NCI-H2196 treated with DMSO at 0.1 percent for 48 hours (cell line): Measurements from ENCODE around the gene KRTAP1-1.
"Not testable (repeated sequence)": the region's sequence is repeated elsewhere in the genome, so short reads cannot be mapped to it uniquely, and the experiment has no call there.

Experiments used
- DNase-seq: peaks from one replicate; lab custom pipeline; 2025; ENCODE audit not compliant: unreplicated experiment; lab: John Stamatoyannopoulos, UW

KRTAP1-1 gene, protein sequence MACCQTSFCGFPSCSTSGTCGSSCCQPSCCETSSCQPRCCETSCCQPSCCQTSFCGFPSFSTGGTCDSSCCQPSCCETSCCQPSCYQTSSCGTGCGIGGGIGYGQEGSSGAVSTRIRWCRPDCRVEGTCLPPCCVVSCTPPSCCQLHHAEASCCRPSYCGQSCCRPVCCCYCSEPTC

DNA sequence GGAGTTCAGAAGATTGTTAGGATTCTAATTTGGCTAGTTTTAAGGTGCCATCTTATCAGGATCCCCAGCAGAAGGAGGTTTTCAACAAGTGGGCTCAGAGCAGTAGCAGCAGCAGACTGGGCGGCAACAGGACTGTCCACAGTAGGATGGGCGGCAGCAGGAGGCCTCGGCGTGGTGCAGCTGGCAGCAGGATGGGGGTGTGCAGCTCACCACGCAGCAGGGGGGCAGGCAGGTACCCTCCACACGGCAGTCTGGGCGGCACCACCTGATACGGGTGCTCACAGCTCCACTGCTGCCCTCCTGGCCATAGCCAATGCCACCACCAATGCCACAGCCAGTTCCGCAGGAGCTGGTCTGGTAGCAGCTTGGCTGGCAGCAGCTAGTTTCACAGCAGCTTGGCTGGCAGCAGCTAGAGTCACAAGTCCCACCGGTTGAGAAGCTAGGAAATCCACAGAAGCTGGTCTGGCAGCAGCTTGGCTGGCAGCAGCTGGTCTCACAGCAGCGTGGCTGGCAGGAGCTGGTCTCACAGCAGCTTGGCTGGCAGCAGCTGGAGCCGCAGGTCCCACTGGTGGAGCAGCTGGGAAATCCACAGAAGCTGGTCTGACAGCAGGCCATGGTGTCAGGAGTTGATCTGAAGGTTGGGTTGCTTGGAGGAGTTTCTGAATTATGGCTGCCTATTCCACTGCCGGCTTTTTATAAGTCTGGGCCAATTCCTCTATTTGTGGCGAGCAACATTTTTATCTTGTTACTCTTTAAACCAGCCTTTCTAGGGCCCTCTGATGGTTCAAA, at the start of gene KRTAP1-1:
Gene KRTAP1-1 (minus strand): TSS at position 668 of the 789 bp plus-strand sequence. CDS start 53 bp downstream, at position 615.
- not testable (repeated sequence) for DNase-seq

GRCh38 chr17:41088760-41089352, 47.6 kb upstream of the KRTAP1-1 start:
- not testable (repeated sequence) for DNase-seq

DNA sequence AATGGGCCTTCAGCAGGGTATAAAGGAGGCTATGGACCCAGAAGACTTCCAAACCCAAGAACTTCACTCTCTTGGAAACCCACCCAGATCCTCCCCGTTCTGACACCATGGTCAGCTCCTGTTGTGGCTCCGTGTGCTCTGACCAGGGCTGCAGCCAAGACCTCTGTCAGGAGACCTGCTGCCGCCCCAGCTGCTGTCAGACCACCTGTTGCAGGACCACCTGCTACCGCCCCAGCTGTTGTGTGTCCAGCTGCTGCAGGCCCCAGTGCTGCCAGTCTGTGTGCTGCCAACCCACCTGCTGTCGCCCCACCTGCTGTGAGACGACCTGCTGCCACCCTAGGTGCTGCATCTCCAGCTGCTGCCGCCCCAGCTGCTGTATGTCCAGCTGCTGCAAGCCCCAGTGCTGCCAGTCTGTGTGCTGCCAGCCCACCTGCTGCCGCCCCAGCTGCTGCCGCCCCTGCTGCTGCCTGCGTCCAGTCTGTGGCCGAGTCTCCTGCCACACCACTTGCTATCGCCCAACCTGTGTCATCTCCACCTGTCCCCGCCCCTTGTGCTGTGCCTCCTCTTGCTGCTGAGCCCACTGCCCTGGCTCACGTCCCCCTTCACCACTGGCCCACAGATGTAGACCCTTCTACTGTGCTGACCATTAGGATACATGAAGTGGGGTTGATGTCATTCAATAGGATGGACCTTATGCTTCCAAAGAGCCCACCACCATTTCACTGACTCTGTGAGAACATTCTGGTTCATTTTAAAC, 43.0 kb upstream of the KRTAP1-1 start, which contains the start of gene KRTAP4-7:
Gene KRTAP4-7 (plus strand): TSS at position 51 of the 757 bp plus-strand sequence. CDS start 57 bp downstream, at position 108.
- DNase-seq, result not testable (repeated sequence)

- not testable (repeated sequence) for DNase-seq
Measured at GRCh38 chr17:41083427-41083826, 42.2 kb upstream of the KRTAP1-1 start.

DNA sequence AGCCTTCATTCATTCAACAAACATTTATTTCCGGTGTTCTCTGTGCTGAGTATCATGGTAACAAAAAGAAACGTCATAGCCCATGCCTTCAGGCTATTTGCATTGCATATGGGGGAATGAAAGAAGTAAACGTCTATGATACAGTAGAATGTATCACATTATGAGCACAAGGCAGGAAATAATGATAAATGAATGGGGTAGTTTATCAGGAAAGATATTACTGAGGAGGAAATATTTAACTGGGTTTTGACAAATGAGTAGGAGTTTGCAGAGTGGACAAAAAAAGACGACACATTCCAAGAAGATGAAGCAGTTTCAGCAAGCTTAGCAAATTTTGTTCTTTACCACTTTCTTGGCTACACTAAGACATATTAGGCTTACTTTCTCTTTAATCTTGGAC, 41.4 kb upstream of the KRTAP1-1 start:
- DNase-seq, result no peak

DNA sequence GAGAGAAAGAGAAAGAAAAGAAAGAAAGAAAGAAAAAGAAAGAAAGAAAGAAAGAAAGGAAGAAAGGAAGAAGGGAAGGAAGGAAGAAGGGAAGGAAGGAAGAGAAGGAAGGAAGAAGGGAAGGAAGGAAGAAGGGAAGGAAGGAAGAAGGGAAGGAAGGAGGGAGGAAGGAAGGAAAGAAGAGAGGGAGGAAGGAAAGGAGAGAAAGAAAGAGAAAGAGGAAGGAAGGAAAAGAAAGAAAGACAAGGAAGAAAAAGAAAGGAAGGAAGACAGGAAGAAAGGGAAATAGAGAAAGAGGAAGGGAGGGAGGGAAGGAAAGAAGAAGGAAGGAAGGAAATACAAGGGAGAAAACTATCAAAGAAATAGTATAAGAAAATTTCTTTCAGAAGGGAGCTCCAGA, 35.5 kb upstream of the KRTAP1-1 start:
- DNase-seq, result no peak

- DNase-seq, result no peak
Measured at GRCh38 chr17:41073676-41074075, 32.4 kb upstream of the KRTAP1-1 start.

DNA sequence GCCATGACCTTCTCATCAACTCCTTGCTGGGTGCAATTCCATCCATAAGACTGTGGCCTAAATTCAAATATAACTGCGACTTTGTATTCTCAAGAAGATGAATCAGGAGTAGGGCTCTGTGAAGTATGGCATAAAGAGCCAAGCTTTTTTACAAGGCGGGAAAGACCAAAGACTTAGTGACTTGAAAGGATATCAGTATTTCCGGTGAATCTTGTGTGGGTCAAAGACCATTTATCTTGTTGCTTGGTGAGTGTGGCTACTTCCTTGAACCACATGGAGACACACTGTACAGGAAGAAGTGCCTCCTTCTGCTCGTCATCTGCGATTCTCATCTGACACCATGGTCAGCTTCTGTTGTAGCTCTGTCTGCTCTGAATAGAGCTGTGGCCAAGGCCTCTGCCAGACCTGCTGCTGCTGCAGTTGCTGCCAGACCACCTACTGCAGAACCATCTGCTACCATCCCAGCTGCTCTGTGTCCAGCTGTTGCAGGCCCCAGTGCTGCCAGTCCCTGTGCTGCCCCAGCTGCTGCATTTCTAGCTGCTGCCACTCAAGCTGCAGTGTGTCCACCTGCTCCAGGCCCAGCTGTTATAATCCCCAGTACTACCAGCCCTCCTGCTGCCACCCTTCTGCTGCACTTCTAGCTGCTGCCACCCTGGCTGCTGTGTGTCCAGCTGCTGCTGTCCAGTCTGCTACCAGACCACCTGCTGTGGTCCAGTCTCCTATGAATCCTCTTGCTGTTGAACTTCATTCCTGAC, 30.5 kb upstream of the KRTAP1-1 start:
- no peak for DNase-seq

DNA sequence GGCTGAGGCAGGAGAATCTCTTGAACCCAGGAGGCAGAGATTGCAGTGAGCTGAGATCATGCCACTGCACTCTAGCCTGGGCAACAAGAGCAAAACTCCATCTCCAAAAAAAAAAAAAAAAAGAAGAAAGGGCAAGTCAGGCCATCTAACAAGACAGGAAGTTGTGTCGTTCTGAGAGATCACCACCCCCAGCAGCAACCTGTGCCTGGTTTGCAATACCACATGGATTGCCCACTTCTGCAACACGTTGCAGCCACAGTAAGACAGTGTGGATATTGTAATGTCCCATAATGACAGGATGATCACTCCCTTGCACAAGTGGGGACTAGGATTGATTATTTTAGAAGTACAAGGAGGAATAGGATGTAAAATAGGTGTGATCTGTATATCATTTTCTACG, 27.8 kb upstream of the KRTAP1-1 start:
- no peak for DNase-seq

DNA sequence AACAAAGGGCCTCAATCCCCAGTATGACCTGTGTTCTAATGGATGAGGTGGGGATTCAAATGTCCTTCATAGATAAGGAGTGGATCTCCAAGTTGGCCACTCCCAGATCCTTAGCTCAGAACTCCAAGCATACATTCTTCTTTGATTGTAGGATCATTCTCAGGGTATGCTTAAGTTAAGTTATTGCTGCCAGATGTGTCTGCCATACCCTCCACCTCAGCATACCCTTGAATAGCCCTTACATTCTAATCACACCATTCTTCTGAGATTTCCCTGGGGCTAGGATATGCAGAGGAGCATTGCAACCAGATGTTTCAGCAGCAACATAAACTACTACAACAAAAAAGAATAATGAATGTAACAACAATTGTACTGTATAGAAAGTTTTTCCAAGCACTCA, 26.0 kb upstream of the KRTAP1-1 start:
- DNase-seq, result no peak

DNA sequence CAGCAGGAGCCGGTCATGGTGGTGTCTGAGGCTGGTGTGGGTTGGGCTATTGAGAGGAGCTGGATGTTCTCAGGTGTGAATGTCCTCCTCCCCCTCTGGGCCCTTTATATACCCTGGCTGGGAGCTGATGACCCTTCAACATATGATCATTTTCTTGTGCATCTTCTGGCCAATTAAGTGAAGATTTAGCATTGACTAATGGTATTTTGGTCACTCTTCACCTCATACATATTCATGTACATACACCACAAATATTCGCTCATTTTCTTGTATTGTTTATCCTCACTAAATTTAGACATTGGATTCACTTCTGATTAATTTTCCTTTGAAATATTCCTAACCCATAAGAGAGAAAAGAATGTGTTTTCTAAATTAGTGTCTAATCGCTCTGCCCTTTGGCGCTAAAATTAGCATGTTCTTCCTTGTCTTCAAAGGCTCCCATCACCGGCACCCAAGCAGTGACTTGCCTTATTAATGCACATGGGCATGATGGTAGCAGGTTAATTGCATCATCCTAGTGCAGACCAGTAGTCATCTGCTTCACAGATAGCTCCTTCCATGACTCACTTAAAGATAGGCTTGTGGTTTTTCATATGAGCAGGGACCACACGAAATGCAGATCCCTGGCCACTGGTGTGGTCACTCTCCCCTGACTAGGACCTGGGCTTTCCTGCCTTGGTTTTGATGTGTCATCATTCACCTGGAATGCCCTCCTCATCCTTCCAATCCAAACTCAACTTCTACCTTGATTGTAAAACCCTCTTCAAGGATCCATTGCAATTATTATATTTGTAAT, 24.8 kb upstream of the KRTAP1-1 start, which contains the start of gene KRTAP2-4:
Gene KRTAP2-4 (minus strand): TSS at position 51 of the 796 bp plus-strand sequence. CDS start 34 bp downstream, at position 17.
- DNase-seq, result no peak

DNA sequence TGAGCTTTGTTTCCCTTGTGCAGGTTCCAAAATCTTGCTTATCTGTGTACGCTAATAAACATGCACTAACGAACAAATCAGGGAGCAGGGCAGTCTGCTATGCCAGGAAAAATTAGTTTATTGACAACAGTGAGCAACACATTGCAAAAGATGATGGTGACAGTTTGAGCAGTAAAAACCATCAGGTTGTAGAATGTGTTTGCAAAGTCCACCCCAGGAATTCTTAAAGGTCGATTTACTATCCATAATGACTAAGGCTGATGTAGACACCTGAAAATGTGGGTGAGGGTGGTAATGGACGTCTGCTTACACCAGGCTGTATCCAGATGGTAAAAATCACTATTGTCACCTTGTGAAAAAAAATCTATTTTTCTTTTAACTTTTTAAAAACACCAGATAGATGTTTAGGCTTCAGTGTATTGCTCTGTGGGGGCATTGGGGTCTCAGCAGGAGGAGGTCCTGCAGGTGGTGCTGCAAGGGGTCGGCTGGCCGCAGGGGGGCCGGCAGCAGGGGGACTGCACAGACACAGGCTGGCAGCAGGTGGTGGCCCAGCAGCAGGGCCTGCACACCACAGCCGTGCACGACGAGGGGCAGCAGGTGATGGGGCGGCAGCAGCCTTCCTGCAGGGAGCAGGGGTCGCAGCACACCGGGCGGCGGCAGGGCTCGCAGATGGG, 23.9 kb upstream of the KRTAP1-1 start:
- DNase-seq, result not testable (repeated sequence)

GRCh38 chr17:41064301-41064700, 23.1 kb upstream of the KRTAP1-1 start:
- DNase-seq, result no peak

- no peak for DNase-seq
Measured at GRCh38 chr17:41063449-41063848, 22.2 kb upstream of the KRTAP1-1 start.

DNA sequence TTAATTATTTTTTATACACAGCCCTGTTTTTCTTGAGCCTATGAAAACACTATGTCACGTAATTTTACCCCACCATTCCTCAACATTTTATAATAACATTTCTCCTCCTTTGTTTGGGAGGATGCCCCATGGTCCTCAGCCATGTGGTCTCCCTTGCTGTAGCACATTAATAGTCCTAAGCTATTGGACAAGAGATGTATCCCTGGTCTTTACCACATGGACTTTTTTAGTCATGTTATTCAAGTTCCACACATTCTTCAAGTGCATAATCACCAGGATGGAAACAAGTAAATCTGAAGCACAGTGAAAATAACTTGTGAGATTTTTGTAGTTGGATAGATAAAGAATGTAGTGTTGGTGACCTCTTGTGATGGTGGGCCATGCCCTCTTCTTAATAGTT, 20.7 kb upstream of the KRTAP1-1 start:
- no peak for DNase-seq

- DNase-seq, result no peak
Measured at GRCh38 chr17:41060052-41060604, 18.9 kb upstream of the KRTAP1-1 start, which contains the start of gene KRTAP2-3. TSS of gene KRTAP2-3 (minus strand) at chr17:41060114. CDS start at chr17:41060050, 64 bp downstream.

- DNase-seq, result not testable (repeated sequence)
Measured at GRCh38 chr17:41059276-41060051, 18.2 kb upstream of the KRTAP1-1 start.

GRCh38 chr17:41058741-41059140, 17.5 kb upstream of the KRTAP1-1 start:
- no peak for DNase-seq
